Testis (tissue), 2 donors: Measurements from ENCODE around the gene TOMT.

Experiments used
- CTCF ChIP-seq, 3 experiments: fragments of 450-650 bp in 2 of 3; fragments of 200-600 bp in 1 of 3; sonication (generic) in 1 of 3; IDR thresholded peaks; one replicate each; pipeline ENCODE4 v1.5.1; 2016 to 2019; ENCODE audit warnings: antibody characterized with exemption in 3 of 3, mild to moderate bottlenecking in 2 of 3, moderate library complexity in 1 of 3
- POLR2A ChIP-seq: fragments of 450-650 bp; IDR thresholded peaks from one replicate; pipeline ENCODE4 v1.6.1; 2017; ENCODE audit warnings: antibody characterized with exemption, mild to moderate bottlenecking, moderate library complexity

- TF ChIP-seq CTCF (IDR thresholded peaks at IDR 0.05) (peak; percentile 73 to 81 (median 74)), POLR2A (no peak)
Measured at GRCh38 chr11:72091292-72091691, 14.4 kb upstream of the TOMT start.
